Measurements from ENCODE around the gene NAALADL2.
"Not testable (repeated sequence)": the region's sequence is repeated elsewhere in the genome, so short reads cannot be mapped to it uniquely, and the experiment has no call there.

The NAALADL2 gene

DNA sequence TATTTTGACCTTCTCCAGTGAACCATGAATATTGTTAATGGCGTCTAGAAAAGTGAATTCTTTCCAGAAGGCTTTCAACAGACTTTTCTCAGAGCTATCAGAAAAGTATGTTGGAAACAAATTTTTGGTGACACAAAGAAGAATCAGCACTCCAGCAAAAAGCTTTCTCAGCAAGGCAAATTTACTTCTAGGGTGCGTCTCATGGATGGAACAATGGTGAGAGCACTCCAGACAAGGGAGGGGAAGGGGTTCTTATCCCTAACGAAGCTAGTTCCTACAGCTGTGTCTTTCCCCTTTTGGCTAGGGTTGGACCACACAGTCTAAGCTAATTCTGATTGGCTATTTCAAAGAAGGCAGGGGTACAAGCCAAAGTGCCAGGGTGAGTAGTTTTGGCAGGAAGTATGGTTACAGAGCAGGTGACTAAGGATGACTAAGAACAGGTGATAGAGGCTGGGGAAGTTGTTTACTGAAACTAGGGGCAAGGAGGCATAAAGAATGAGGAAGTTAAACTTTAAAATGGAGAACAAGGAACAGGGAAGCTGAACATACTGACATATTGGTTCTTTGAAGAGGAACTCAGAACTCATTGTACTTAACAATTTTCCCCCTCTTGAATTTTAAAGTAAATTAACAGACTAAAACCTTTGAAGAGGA is 959.8 kb downstream of the NAALADL2 start:
- DNase-seq: no peak

DNA sequence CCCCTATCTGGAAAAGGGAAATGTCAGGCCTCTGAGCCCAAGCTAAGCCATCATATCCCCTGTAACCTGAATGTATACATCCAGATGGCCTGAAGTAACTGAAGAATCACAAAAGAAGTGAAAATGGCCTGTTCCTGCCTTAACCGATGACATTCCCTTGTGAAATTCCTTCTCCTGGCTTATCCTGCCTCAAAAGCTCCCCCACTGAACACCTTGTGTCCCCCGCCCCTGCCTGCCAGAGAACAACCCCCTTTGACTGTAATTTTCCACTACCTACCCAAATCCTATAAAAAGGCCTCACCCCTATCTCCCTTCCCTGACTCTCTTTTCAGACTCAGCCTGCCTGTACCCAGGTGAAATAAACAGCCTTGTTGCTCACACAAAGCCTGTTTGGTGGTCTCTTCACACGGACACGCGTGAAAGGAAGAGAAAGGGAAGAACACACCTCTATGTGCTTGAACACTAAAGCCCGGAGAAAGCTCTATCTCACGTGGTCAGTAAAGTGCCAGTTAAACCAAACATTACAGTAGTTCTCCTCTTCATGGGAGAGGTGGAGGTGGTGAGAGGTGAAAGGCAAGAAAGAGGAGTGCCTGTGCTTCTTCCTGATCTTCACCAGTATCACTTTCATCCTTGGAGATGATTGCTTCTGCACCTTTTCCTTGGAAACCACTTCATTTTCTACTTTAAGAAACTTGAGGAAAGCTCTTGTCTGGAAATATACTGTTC is 963.8 kb downstream of the NAALADL2 start:
- DNase-seq: not testable (repeated sequence)

DNA sequence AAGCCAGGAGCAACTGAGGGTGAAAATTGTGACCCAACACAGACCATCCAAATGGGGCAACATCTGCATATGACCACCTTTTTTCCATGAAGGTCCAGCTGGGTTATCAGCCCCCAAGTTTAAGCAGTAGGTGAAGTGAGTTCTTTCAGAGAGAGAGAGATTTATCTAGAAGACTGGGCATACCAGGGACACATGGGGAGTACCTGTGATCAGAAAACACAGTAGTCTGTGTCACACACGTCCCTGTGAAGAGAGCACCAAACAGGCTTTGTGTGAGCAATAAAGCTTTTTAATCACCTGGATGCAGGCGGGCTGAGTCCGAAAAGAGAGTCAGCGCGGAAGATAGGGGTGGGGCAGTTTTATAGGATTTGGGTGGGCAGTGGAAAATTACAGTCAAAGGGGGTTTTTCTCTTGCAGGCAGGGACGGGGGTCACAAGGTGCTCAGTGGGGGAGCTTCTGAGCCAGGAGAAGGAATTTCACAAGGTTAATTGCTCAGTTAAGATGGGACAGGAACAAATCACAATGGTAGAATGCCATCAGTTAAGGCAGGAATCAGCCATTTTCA is 966.0 kb downstream of the NAALADL2 start:
- DNase-seq: not testable (repeated sequence)

DNA sequence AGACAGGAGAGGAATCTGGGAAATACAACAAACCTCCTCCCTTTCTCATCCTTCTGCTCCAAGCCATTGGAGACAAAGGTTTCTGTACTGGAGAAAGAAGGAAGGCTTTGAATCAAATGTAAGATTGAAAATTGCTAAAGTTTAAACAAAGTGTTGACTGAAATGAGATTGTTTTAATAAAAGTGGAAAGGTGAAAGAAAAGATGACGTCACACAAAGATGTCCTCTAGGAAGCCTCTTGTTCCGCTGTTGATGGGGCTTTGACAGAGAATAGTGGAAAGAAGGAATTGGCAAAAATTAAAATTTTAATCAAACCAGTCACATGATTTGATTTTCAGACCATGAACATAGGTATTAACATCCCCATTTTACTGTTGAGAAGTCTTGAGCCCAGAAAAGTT is 967.6 kb downstream of the NAALADL2 start:
- no peak for DNase-seq

DNA sequence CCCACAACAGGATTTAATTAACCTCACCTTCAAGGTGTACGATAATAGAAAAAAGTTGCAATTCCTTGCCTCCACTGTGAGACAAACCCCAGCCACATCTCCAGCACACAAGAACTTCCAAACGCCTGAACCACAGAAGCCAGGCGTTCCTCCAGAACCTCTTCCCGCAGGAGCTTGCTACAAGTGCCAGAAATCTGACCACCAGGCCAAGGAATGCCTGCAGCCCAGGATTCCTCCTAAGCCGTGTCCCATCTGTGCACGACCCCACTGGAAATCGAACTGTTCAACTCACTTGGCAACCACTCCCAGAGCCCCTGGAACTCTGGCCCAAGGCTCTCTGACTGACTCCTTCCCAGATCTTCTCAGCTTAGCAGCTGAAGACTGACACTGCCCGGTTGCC is 970.7 kb downstream of the NAALADL2 start:
- DNase-seq: not testable (repeated sequence)

DNA sequence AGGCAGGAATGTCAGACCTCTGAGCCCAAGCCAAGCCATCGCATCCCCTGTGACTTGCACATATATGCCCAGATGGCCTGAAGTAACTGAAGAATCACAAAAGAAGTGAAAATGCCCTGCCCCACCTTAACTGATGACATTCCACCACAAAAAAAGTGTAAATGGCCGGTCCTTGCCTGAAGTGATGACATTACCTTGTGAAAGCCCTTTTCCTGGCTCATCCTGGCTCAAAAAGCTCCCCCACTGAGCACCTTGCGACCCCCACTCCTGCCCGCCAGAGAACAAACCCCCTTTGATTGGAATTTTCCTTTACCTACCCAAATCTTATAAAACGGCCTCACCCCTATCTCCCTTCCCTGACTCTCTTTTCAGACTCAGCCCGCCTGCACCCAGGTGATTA is 976.6 kb downstream of the NAALADL2 start:
- not testable (repeated sequence) for DNase-seq

DNA sequence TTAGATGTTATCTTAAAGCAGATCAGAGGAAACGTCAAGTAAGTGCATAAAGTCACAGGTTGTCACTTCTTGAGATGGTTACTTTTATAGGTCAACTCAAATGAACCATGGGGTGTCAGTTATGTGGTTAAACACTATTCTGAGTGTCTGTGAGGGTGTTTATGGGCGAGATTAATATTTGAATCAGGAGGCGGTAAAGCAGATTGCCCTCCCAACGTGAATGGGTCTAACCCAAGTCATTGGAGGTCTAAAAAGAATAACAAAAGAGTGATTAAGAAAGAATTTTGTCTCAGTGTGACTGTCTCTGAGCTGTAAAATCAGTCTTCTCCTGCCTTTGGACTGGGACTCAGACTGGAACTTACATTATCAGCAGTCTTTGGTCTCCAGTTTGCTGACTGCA is 977.5 kb downstream of the NAALADL2 start:
- DNase-seq: no peak

DNA sequence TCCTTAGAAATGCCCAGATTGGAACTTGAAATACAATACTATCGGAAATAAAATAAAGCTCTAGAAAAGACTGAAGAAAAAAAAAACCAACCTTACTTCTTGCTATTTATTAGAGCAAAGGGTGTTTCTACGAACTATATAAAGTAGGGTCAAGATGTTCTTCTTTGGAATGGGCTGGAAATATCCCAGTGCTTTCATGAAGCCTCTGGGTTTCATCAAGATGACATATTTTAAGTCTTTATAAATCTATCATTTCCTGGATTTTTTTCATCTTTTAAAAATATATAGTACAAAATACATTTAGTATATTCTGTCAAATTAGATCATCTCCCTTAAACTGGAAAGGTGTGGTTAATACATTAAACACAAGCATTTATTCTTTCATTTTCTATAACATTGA is 978.8 kb downstream of the NAALADL2 start:
- DNase-seq: no peak

DNA sequence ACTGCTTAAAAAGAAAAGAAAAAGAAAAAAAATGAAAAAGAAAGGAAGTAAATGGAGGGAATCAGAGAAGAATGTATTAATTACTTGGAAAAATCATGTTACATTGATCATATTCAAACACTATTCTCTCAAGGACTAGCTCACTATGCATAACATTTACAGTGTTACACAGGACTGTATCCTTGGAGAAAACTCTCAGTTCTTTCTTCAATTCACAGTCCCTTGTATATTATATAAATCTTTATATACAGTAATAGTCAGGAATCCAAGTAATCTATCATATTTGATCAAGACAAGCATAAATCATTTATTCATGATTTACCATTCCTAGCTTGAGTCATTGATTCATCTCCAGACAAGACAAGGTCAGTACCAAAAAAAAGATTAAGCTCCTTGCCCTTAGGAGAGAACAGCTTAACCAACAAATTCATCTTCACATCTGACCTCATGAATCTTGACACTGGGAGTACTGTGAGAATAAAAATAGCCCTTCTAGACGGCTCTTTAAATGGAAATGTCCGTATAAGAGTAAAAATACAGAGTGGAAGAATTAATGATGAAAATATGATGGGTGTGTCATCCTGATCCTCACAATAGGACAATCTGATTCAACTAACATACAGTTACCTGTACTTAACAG is 980.4 kb downstream of the NAALADL2 start:
- no peak for DNase-seq

DNA sequence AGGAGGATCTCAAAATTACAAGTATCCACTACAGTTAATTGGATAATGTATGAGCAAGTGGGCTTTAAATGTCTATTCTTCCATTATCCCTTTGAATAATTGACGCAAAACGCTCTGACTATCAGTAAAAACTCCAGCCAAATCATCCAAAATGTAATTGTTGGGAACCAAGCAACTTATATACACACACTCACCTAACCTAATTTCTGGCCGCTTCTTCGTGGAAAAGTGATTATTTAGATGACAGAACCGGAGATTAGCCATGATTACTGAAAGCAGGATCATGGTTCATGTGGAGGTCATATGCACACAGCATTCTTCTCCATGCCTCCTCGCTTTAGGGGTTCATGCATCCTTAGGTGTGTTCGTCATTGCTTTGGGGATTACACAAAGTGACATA is 992.4 kb downstream of the NAALADL2 start:
- no peak for DNase-seq

DNA sequence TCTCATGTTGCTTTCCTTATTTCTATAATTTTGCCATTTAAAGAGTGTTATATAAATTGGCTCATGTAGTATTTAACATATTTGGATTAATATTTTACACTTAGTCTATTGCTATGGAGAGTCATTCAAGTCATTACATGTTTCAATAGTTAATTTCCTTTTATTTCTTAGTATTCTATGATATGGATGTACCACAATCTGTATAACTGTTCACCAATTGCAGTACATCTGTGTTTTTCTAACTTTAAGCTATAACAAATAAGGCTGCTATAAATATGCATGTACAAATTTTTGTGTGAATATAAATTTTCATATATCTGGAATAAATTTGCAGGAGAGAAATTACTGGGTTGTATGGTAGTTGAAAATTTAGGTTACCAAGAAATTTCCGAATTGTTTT is 993.4 kb downstream of the NAALADL2 start:
- no peak for DNase-seq

DNA sequence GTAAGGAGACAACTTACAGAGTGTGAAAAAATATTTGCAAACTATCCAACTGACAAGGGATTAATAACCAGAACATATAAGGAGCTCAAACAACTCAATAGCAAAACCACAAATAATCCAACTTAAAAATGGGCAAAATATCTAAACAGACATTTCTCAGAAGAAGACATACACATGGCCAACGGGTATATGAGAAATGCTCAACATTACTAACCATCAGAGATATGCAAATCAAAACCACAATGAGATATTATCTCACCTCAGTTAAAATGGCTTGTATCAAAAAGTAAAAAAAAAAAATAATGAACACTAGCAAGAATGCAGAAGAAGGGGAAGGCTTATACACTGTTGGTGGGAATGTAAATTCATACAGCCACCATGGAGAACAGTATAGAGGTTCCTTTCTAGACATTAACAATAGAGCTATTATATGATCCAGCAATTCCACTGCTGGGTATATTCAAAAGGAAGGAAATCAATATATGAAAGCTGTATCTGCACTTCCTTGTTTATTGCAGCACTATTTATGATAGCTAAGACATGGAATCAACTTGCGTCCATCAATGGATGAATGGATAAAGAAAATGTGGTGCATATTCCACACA is 998.6 kb downstream of the NAALADL2 start:
- no peak for DNase-seq
